ENCODE data around the gene VPS37D. TPM values are rescaled to one million over a fixed set of nuclear protein-coding genes. Genes with fewer than 3 reads are reported as not detected.

The VPS37D gene
- total and polyA plus RNA-seq, 2 experiments from 2014 or later: 14.6 to 32.0 TPM

DNA sequence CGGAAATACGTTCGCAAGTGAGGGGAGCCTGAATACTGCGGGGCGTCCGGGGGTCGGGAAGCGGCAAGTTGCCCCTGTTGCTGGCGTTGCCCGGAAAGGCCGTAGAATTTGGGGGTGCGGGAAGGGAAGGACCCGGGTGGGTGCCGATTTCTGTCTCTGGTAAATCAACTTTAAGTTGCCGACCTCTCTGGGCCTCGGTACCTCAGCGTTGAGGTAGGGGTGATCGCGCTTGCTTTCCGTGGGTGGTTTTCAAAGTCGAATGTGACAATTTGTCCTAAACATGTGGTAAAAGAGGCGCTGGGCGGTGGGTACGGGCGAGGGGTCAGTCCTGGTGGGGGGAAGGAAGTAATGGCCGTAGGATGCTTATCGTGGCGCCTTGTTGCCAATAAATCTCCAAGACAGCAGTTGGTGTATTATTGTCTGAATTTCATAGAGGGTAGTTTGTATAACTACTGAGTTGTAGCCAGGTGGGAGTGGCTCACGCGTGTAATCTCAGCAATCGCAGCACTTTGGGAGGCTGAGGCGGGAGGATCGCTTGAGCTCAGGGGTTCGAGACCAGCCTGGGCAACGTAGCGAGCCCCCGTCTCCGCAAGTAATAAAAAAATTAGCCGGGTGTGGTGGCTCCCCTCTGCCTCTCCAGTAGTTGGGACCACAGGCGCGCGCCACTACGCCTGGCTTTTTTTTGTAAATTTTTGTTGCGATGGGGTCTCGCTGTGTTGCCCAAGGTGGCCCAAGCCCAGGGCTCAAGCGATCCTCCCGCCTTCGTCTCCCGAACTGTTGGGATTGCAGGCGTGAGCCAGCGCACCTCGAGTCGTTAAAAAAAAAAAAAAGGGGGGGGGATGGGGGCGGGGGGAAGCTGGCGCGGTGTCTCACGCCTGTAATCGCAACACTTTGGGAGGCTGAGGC lies 16.4 kb downstream of the VPS37D start:
- no peaks in the 10 kb centered on the region for H3K9me3 ChIP-seq (ENCODE audit: low read depth)
- H3K4me1 ChIP-seq (ENCODE audit: low read depth): peaks cover 11% of the 10 kb centered on the region
- peaks cover 22% of the 10 kb centered on the region for H3K36me3 ChIP-seq
- H3K27me3 ChIP-seq: no peaks in the 10 kb centered on the region
- peak overlapping the region; percentile 80 for H3K4me3 ChIP-seq
- TF ChIP-seq, protein P1, sequence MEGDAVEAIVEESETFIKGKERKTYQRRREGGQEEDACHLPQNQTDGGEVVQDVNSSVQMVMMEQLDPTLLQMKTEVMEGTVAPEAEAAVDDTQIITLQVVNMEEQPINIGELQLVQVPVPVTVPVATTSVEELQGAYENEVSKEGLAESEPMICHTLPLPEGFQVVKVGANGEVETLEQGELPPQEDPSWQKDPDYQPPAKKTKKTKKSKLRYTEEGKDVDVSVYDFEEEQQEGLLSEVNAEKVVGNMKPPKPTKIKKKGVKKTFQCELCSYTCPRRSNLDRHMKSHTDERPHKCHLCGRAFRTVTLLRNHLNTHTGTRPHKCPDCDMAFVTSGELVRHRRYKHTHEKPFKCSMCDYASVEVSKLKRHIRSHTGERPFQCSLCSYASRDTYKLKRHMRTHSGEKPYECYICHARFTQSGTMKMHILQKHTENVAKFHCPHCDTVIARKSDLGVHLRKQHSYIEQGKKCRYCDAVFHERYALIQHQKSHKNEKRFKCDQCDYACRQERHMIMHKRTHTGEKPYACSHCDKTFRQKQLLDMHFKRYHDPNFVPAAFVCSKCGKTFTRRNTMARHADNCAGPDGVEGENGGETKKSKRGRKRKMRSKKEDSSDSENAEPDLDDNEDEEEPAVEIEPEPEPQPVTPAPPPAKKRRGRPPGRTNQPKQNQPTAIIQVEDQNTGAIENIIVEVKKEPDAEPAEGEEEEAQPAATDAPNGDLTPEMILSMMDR (IDR thresholded peaks at IDR 0.05; ENCODE audit: low read depth, low read length): no peak
- peak in 1 of 2 donors; percentile 22 for DNase-seq (ENCODE audit: low read depth in 1 of 2, low spot score in 1 of 2)
- peak overlapping the region; percentile 53 for H3K27ac ChIP-seq

DNA sequence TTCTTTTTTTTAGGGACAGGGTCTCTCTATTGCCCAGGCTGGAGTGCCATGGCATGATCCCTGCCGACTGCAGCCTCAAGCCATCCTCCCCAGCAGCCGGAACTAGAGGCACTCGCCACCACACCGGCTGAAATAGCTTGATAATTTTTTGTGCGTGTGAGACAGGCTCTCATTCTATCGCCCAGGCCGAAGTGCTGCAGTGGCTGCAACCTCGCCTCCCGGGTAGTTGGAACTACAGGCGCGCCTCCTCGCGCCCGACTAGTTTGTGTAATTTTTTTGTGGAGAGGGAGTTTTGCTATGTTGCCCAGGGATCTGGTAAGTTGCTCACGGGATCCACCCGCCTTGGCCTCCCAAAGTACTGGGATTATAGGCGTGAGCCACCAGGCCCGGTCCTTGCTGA lies 17.7 kb downstream of the VPS37D start:
- H3K27me3 ChIP-seq: no peaks in the 10 kb centered on the region
- no peak for DNase-seq (ENCODE audit: low read depth in 1 of 2, low spot score in 1 of 2)
- no peak overlapping the region for H3K27ac ChIP-seq
- TF ChIP-seq, protein P1 (IDR thresholded peaks at IDR 0.05; ENCODE audit: low read depth, low read length): no peak
- H3K36me3 ChIP-seq: peaks cover 25% of the 10 kb centered on the region
- no peaks in the 10 kb centered on the region for H3K9me3 ChIP-seq (ENCODE audit: low read depth)
- no peak overlapping the region for H3K4me3 ChIP-seq
- peaks cover 11% of the 10 kb centered on the region for H3K4me1 ChIP-seq (ENCODE audit: low read depth)

DNA sequence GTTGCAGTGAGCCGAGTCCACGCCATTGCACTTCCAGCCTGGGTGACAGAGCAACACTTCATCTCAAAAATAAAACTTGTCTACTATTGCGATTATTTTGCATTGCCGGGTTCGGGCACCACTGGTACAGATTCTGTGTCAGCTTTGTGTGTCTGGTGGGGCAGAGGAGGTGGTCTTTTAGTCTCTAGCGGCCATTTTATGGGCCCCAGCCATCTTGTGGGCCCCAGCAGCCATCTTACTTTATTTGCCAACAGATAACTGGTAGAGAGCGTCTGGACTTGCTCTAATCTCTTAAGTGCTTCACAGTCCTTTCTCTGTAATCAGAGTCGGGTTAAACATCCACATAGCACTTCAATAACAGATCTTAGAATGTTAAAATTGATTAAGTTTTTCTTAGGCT lies 20.7 kb downstream of the VPS37D start:
- Histone ChIP-seq H3K27me3 (no peaks in the 10 kb centered on the region), H3K4me3 (no peak overlapping the region), H3K9me3 (ENCODE audit: low read depth) (no peaks in the 10 kb centered on the region), H3K27ac (no peak overlapping the region), H3K36me3 (peaks cover 41% of the 10 kb centered on the region), H3K4me1 (ENCODE audit: low read depth) (no peaks in the 10 kb centered on the region)
- TF ChIP-seq, protein P1 (IDR thresholded peaks at IDR 0.05; ENCODE audit: low read depth, low read length): no peak
- DNase-seq (ENCODE audit: low read depth in 1 of 2, low spot score in 1 of 2): no peak

DNA sequence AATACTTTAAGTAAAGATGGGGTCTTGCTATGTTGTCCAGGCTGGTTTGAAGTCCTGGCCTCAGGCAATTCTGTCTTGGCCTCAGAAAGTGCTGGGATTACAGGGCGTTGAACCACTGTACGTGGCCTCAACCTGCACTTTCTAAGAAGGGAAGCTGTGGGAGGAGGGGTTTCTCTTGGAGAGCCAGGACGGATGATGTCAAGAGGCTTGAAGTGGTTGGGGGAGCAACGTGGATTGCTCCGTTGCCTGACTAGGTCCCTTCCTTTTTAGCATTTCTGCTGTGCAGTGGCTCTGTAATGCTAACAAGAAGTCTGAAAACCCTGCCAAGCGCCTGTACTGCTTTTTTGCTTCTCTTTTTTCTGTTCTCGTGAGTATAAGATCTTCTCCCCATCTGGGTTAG lies 23.0 kb downstream of the VPS37D start:
- Histone ChIP-seq H3K27ac (no peak overlapping the region), H3K4me3 (no peak overlapping the region), H3K27me3 (no peaks in the 10 kb centered on the region), H3K4me1 (ENCODE audit: low read depth) (no peaks in the 10 kb centered on the region), H3K36me3 (peaks cover 48% of the 10 kb centered on the region), H3K9me3 (ENCODE audit: low read depth) (no peaks in the 10 kb centered on the region)
- DNase-seq (ENCODE audit: low read depth in 1 of 2, low spot score in 1 of 2): no peak
- TF ChIP-seq, protein P1 (IDR thresholded peaks at IDR 0.05; ENCODE audit: low read depth, low read length): no peak

DNA sequence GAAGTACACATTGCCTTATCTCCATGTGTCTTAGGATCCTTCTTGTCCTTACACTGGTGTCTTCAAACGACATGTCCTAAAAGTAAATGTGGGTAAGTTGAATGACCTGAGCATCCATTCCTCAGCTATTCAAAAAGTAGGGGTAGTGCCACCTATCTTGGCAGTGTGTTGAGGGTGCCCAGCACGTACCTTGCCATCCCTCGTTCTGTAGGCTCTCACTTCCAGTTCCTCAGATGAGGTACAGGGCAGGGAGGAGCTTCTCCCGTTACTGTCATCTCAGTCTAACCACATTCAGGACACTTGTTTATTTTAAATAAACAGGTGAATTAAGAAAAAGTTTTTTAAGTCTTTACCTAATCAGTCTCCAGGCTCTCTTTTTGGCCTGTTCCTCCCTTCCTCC lies 28.7 kb downstream of the VPS37D start:
- TF ChIP-seq, protein P1 (IDR thresholded peaks at IDR 0.05; ENCODE audit: low read depth, low read length): no peak
- no peaks in the 10 kb centered on the region for H3K4me1 ChIP-seq (ENCODE audit: low read depth)
- H3K27me3 ChIP-seq: no peaks in the 10 kb centered on the region
- peaks cover 28% of the 10 kb centered on the region for H3K36me3 ChIP-seq
- H3K9me3 ChIP-seq (ENCODE audit: low read depth): no peaks in the 10 kb centered on the region
- no peak overlapping the region for H3K27ac ChIP-seq
- DNase-seq (ENCODE audit: low read depth in 1 of 2, low spot score in 1 of 2): no peak
- no peak overlapping the region for H3K4me3 ChIP-seq
